GM19023 (cell line): ENCODE measurements around the gene KLHL36.

Source experiments
- ATAC-seq: cut with Tn5 transposase; IDR thresholded peaks from one replicate; pipeline ENCODE4 v1.9.1; 2021; ENCODE audit warnings: mild to moderate bottlenecking, moderate library complexity; ENCODE audit not compliant: unreplicated experiment

Gene KLHL36

GRCh38 chr16:84641643-84642358 lies 6.5 kb upstream of the KLHL36 start:
- ATAC-seq = no peak

- ATAC-seq = no peak
These were observed 5.1 kb upstream of the KLHL36 start for GRCh38 chr16:84643180-84643583.

GRCh38 chr16:84643674-84644073 lies 4.6 kb upstream of the KLHL36 start:
- ATAC-seq = no peak

- peak; percentile 74 for ATAC-seq
These were observed 542 bp downstream of the KLHL36 start for GRCh38 chr16:84648595-84649510.

- ATAC-seq = no peak
These were observed 1.2 kb downstream of the KLHL36 start for GRCh38 chr16:84649511-84649861.

- ATAC-seq = no peak
These were observed 2.0 kb downstream of the KLHL36 start for GRCh38 chr16:84650062-84650991.

GRCh38 chr16:84652566-84652965 lies 4.3 kb downstream of the KLHL36 start:
- no peak for ATAC-seq

- no peak for ATAC-seq
These were observed 5.9 kb downstream of the KLHL36 start for GRCh38 chr16:84654238-84654637.

- ATAC-seq = no peak
These were observed 6.7 kb downstream of the KLHL36 start for GRCh38 chr16:84654998-84655397.

- no peak for ATAC-seq
These were observed 8.3 kb downstream of the KLHL36 start for GRCh38 chr16:84656649-84657048.

GRCh38 chr16:84657229-84657837 lies 9.0 kb downstream of the KLHL36 start:
- no peak for ATAC-seq

GRCh38 chr16:84658690-84659089 lies 10.4 kb downstream of the KLHL36 start:
- no peak for ATAC-seq

GRCh38 chr16:84659656-84660300 lies 11.5 kb downstream of the KLHL36 start:
- no peak for ATAC-seq

GRCh38 chr16:84660973-84661372 lies 12.7 kb downstream of the KLHL36 start:
- no peak for ATAC-seq

- ATAC-seq = no peak
These were observed 13.2 kb downstream of the KLHL36 start for GRCh38 chr16:84661418-84662060.

- ATAC-seq = no peak
These were observed 14.2 kb downstream of the KLHL36 start for GRCh38 chr16:84662471-84662870.

GRCh38 chr16:84663433-84664101 lies 15.3 kb downstream of the KLHL36 start:
- peak; percentile 68 for ATAC-seq

- ATAC-seq = no peak
These were observed 17.0 kb downstream of the KLHL36 start for GRCh38 chr16:84665359-84665758.

GRCh38 chr16:84665843-84666242 lies 17.5 kb downstream of the KLHL36 start:
- ATAC-seq = no peak
